HG02763 (cell line): ENCODE results near the gene TGFB3.

Experiments
- ATAC-seq: cut with Tn5 transposase; IDR thresholded peaks from one replicate; pipeline ENCODE4 v1.9.1; 2021; ENCODE audit warnings: mild to moderate bottlenecking, moderate library complexity; ENCODE audit not compliant: unreplicated experiment

Gene TGFB3

DNA sequence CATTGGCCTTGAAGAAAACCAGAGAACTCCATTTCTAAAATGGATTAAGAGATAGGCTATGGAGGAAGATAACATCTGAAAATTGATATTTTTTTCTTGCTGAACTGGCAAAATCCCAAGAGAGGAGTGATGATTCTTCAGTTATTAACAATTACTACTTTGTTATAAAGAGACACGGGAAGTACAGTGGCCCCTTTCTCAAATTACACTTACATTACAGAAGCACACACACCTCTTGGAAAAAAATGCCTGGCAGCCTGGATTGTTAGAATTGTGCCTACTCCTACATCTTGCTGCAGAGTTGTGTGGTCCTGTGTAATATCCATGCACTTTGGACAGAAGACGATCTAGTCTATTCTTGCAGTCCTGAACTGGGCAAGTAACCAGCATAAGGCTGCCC is 71.7 kb downstream of the TGFB3 start:
- ATAC-seq: no peak

- no peak for ATAC-seq
Measured at GRCh38 chr14:75909630-75910029, 72.2 kb downstream of the TGFB3 start.
